GM15510 (cell line): ENCODE measurements around the gene INTS3.

Experiments used
- POLR2A ChIP-seq: IDR thresholded peaks from 3 replicates; pipeline ENCODE4 v1.6.1; 2011; ENCODE audit warnings: borderline replicate concordance; ENCODE audit not compliant: insufficient read length; ENCODE audit errors: extremely low read depth

INTS3 gene

GRCh38 chr1:153804112-153804511 is 76.3 kb downstream of the INTS3 start:
- no peak for TF ChIP-seq POLR2A

GRCh38 chr1:153805042-153805745 is 77.3 kb downstream of the INTS3 start:
- TF ChIP-seq POLR2A, result no peak

- TF ChIP-seq POLR2A, result no peak
These were observed 78.3 kb downstream of the INTS3 start for GRCh38 chr1:153805886-153806719.

- TF ChIP-seq POLR2A, result no peak
These were observed 88.5 kb downstream of the INTS3 start for GRCh38 chr1:153816283-153816889.

GRCh38 chr1:153818876-153819275 is 91.0 kb downstream of the INTS3 start:
- no peak for TF ChIP-seq POLR2A
